ENCODE data around the gene FSTL3. TPM values are rescaled to one million over a fixed set of nuclear protein-coding genes. Genes with fewer than 3 reads are reported as not detected.

FSTL3 gene
- total and polyA plus RNA-seq, 5 experiments from 2014 or later: 2.4 to 4.2 (median 3.0) TPM

- Mint-ChIP-seq H3K27ac (peak overlapping the region in 4 of 10 donors; percentile 8 to 68 (median 34)), H3K4me1 (peaks cover 25 to 69% (median 58%) of the 10 kb centered on the region in 4 donors), H3K9me3 (no peaks in the 10 kb centered on the region), H3K27me3 (no peaks in the 10 kb centered on the region), H3K36me3 (peaks cover 0 to 43% (median 0%) of the 10 kb centered on the region in 3 donors), H3K4me3 (peak overlapping the region in 3 of 10 donors; percentile 16 to 56 (median 48))
- POLR2A ChIA-PET: interaction anchor here (1.0 to 1.1 kb wide), 2 partner anchors 15 to 17 kb away, joined by 4 to 8 read pairs; no protein-coding TSS in a partner anchor
- ATAC-seq: no peak
- DNase-seq: no peak
Observed at GRCh38 chr19:657611-658010, 18.6 kb upstream of the FSTL3 start.

- no peaks in the 10 kb centered on the region for H3K27me3 Mint-ChIP-seq
- no peak for DNase-seq
- POLR2A ChIA-PET: interaction anchor here (1.0 to 1.5 kb wide), 3 partner anchors 18 to 163 kb away, joined by 3 to 4 read pairs (median 3); partner anchors contain the start of gene POLRMT
- H3K36me3 Mint-ChIP-seq: peaks cover 0 to 41% (median 0%) of the 10 kb centered on the region in 3 donors
- no peak for ATAC-seq
- H3K4me3 Mint-ChIP-seq: peak overlapping the region in 8 of 10 donors; percentile 16 to 98 (median 57)
- H3K4me1 Mint-ChIP-seq: peaks cover 25 to 69% (median 59%) of the 10 kb centered on the region in 4 donors
- no peaks in the 10 kb centered on the region for H3K9me3 Mint-ChIP-seq
- peak overlapping the region in 7 of 10 donors; percentile 19 to 92 (median 68) for H3K27ac Mint-ChIP-seq
Observed at GRCh38 chr19:658059-658839, 17.9 kb upstream of the FSTL3 start.

GRCh38 chr19:658916-659839 lies 17.0 kb upstream of the FSTL3 start:
- Mint-ChIP-seq H3K4me3 (peak overlapping the region; percentile 96 to 99 (median 97)), H3K36me3 (peaks cover 0 to 31% (median 0%) of the 10 kb centered on the region in 3 donors), H3K9me3 (no peaks in the 10 kb centered on the region), H3K27ac (peak overlapping the region; percentile 47 to 98 (median 97)), H3K27me3 (no peaks in the 10 kb centered on the region), H3K4me1 (peaks cover 28 to 73% (median 61%) of the 10 kb centered on the region in 4 donors)
- POLR2A ChIA-PET: interaction anchor here (1.0 to 2.8 kb wide), 9 partner anchors 19 to 610 kb away, joined by 3 to 11 read pairs (median 4); partner anchors contain the start of genes CIRBP, GZMM, POLRMT and PTBP1
- no peak for DNase-seq
- ATAC-seq: no peak

GRCh38 chr19:660793-661426 lies 15.3 kb upstream of the FSTL3 start:
- DNase-seq (no peak), ATAC-seq (peak in 1 of 2 donors; percentile 2)
- peak overlapping the region; percentile 90 to 98 (median 97) for H3K27ac Mint-ChIP-seq
- no peaks in the 10 kb centered on the region for H3K9me3 Mint-ChIP-seq
- H3K36me3 Mint-ChIP-seq: peaks cover 0 to 17% (median 0%) of the 10 kb centered on the region in 3 donors
- peaks cover 21 to 64% (median 57%) of the 10 kb centered on the region in 4 donors for H3K4me1 Mint-ChIP-seq
- H3K4me3 Mint-ChIP-seq: peak overlapping the region; percentile 96 to 99 (median 97)
- no peaks in the 10 kb centered on the region for H3K27me3 Mint-ChIP-seq
- POLR2A ChIA-PET: interaction anchor here (0.6 to 2.8 kb wide), 25 partner anchors 11 to 608 kb away, joined by 3 to 12 read pairs (median 4); partner anchors contain the start of genes CDC34, CIRBP, FGF22 and GZMM

GRCh38 chr19:661427-662196 lies 14.6 kb upstream of the FSTL3 start:
- no peaks in the 10 kb centered on the region for H3K27me3 Mint-ChIP-seq
- peaks cover 0 to 11% (median 0%) of the 10 kb centered on the region in 3 donors for H3K36me3 Mint-ChIP-seq
- peak; percentile 44 to 80 (median 64) for DNase-seq
- peaks cover 17 to 57% (median 50%) of the 10 kb centered on the region in 4 donors for H3K4me1 Mint-ChIP-seq
- H3K9me3 Mint-ChIP-seq: no peaks in the 10 kb centered on the region
- ATAC-seq: peak; percentile 45 to 53
- H3K27ac Mint-ChIP-seq: peak overlapping the region; percentile 90 to 98 (median 97)
- POLR2A ChIA-PET: interaction anchor here (0.6 to 2.9 kb wide), 15 partner anchors 12 to 150 kb away, joined by 3 to 13 read pairs (median 6); partner anchors contain the start of genes CDC34 and FGF22
- peak overlapping the region; percentile 96 to 99 (median 97) for H3K4me3 Mint-ChIP-seq

GRCh38 chr19:662207-662961 lies 13.8 kb upstream of the FSTL3 start:
- Mint-ChIP-seq H3K27ac (peak overlapping the region; percentile 90 to 98 (median 97)), H3K27me3 (no peaks in the 10 kb centered on the region), H3K4me3 (peak overlapping the region; percentile 96 to 99 (median 97)), H3K36me3 (peaks cover 0 to 9% (median 0%) of the 10 kb centered on the region in 3 donors), H3K9me3 (no peaks in the 10 kb centered on the region), H3K4me1 (peaks cover 17 to 50% (median 44%) of the 10 kb centered on the region in 4 donors)
- ATAC-seq (peak; percentile 33 to 37), DNase-seq (peak; percentile 56 to 91 (median 69))
- POLR2A ChIA-PET: interaction anchor here (1.0 to 2.9 kb wide), 18 partner anchors 13 to 152 kb away, joined by 3 to 19 read pairs (median 4); partner anchors contain the start of genes CDC34, POLRMT and PTBP1

GRCh38 chr19:662962-663681 lies 13.1 kb upstream of the FSTL3 start, which contains the start of gene RNF126:
TSS of gene RNF126 (minus strand) at chr19:663214. CDS start at chr19:663121, 93 bp downstream.
- peaks cover 17 to 46% (median 40%) of the 10 kb centered on the region in 4 donors for H3K4me1 Mint-ChIP-seq
- H3K27ac Mint-ChIP-seq: peak within 1 kb of the TSS; percentile 90 to 98 (median 97)
- POLR2A ChIA-PET: interaction anchor here (0.6 to 2.9 kb wide), 19 partner anchors 12 to 153 kb away, joined by 3 to 19 read pairs (median 4); partner anchors contain the start of genes POLRMT and PTBP1
- H3K9me3 Mint-ChIP-seq: no peaks in the 10 kb centered on the region
- peak; percentile 82 to 96 (median 90) for DNase-seq
- peaks cover 0 to 7% (median 0%) of the 10 kb centered on the region in 3 donors for H3K36me3 Mint-ChIP-seq
- peak; percentile 35 to 47 for ATAC-seq
- no peaks in the 10 kb centered on the region for H3K27me3 Mint-ChIP-seq
- peak within 1 kb of the TSS; percentile 96 to 99 (median 97) for H3K4me3 Mint-ChIP-seq

GRCh38 chr19:663682-664117 lies 12.5 kb upstream of the FSTL3 start:
- H3K4me1 Mint-ChIP-seq: peaks cover 14 to 41% (median 37%) of the 10 kb centered on the region in 4 donors
- POLR2A ChIA-PET: interaction anchor here (0.6 to 2.9 kb wide), 20 partner anchors 12 to 153 kb away, joined by 3 to 19 read pairs (median 4); partner anchors contain the start of genes POLRMT and PTBP1
- H3K27ac Mint-ChIP-seq: peak overlapping the region; percentile 82 to 97 (median 92)
- DNase-seq (no peak), ATAC-seq (no peak)
- H3K27me3 Mint-ChIP-seq: peaks cover 0 to 2% (median 0%) of the 10 kb centered on the region in 5 donors
- H3K36me3 Mint-ChIP-seq: peaks cover 0 to 5% (median 0%) of the 10 kb centered on the region in 3 donors
- no peaks in the 10 kb centered on the region for H3K9me3 Mint-ChIP-seq
- peak overlapping the region; percentile 74 to 98 (median 82) for H3K4me3 Mint-ChIP-seq

GRCh38 chr19:664913-665443 lies 11.2 kb upstream of the FSTL3 start:
- Mint-ChIP-seq H3K4me3 (peak overlapping the region; percentile 44 to 98 (median 64)), H3K36me3 (peaks cover 0 to 2% (median under 1%) of the 10 kb centered on the region in 3 donors), H3K27me3 (peaks cover 3 to 9% (median 4%) of the 10 kb centered on the region in 5 donors), H3K27ac (peak overlapping the region in 9 of 10 donors; percentile 24 to 94 (median 72)), H3K9me3 (peaks cover 0 to 2% (median 0%) of the 10 kb centered on the region in 9 donors), H3K4me1 (peaks cover 13 to 32% (median 26%) of the 10 kb centered on the region in 4 donors)
- ATAC-seq: peak in 1 of 2 donors; percentile 4
- POLR2A ChIA-PET: no interaction called here
- peak; percentile 64 to 87 (median 75) for DNase-seq

Data from naive thymus-derived CD8-positive, alpha-beta T cell (primary cell).